H1 (cell line): ENCODE results near the gene ZNF211. TPM values are rescaled to one million over a fixed set of nuclear protein-coding genes. Genes with fewer than 3 reads are reported as not detected.

Source experiments
- CTCF ChIA-PET: fragments of 300-600 bp; sonication (Branson Sonifier 250); formaldehyde crosslinking; loops from one replicate; lab custom pipeline; 2021; ENCODE audit not compliant: partially characterized antibody; lab: Charles Lee
- POLR2A ChIA-PET: fragments of 300-600 bp; sonication (Branson Sonifier 250); formaldehyde crosslinking; loops from one replicate; lab custom pipeline; 2021; ENCODE audit warnings: inconsistent platforms; ENCODE audit not compliant: partially characterized antibody; lab: Charles Lee
- DNase-seq, 2 experiments: peaks; one replicate each; pipeline versions ENCODE4 v3.0.0 to v3.0.0-alpha.2; 2010 to 2022; ENCODE audit warnings: low spot score in 2 of 2, low read depth in 1 of 2, mixed read lengths in 1 of 2
- FAIRE-seq: peaks from 2 replicates; lab custom pipeline; 2011; peaks lifted over from hg19 to GRCh38; lab: Jason Lieb, UNC
- H2AFZ ChIP-seq: 2 replicates; pipeline ENCODE4 v1.8.1; 2012; ENCODE audit warnings: low read length, inconsistent platforms
- H2AK5ac ChIP-seq: 2 replicates; pipeline ENCODE4 v1.6.1; 2013; ENCODE audit warnings: low read depth, low read length
- H2BK120ac ChIP-seq: replicated peaks from 2 replicates; pipeline ENCODE3; 2013; ENCODE audit warnings: low read depth, low read length, inconsistent platforms
- H2BK12ac ChIP-seq: 2 replicates; pipeline ENCODE4 v1.6.1; 2013; ENCODE audit warnings: low read depth, low read length
- H2BK15ac ChIP-seq: 2 replicates; pipeline ENCODE4 v1.6.1; 2013; ENCODE audit warnings: low read length
- H2BK20ac ChIP-seq: 2 replicates; pipeline ENCODE4 v1.6.1; 2013; ENCODE audit warnings: low read length
- H2BK5ac ChIP-seq: 2 replicates; pipeline ENCODE4 v1.6.1; 2013; ENCODE audit warnings: low read depth, low read length
- H3K14ac ChIP-seq: 2 replicates; pipeline ENCODE4 v1.6.1; 2013; ENCODE audit warnings: inconsistent platforms; ENCODE audit not compliant: insufficient read length
- H3K18ac ChIP-seq: 2 replicates; pipeline ENCODE4 v1.6.1; 2013; ENCODE audit warnings: low read length; ENCODE audit errors: extremely low read depth
- H3K23ac ChIP-seq: 2 replicates; pipeline ENCODE4 v1.6.1; 2013; ENCODE audit warnings: inconsistent platforms; ENCODE audit not compliant: insufficient read length
- H3K23me2 ChIP-seq: 2 replicates; pipeline ENCODE4 v1.6.1; 2013; ENCODE audit warnings: low read depth, low read length
- H3K27ac ChIP-seq: 2 replicates; pipeline ENCODE4 v1.6.1; 2011; ENCODE audit warnings: low read depth, low read length, inconsistent platforms
- H3K27me3 ChIP-seq, 4 experiments: replicated peaks in 1 of 4; 1 replicate in 1 of 4; 2 replicates in 3 of 4; pipeline versions ENCODE4 v1.6.1 to v1.8.1; 2011 to 2013; ENCODE audit warnings: low read length in 3 of 4, mild to moderate bottlenecking in 3 of 4, inconsistent platforms in 2 of 4, mixed read lengths in 2 of 4, moderate library complexity in 1 of 4; ENCODE audit not compliant: control insufficient read depth in 3 of 4, insufficient read depth in 3 of 4; ENCODE audit errors: extremely low read depth in 1 of 4
- H3K36me3 ChIP-seq, 4 experiments: 2 replicates each; pipeline versions ENCODE4 v1.6.1 to v1.8.1; 2011 to 2013; ENCODE audit warnings: mild to moderate bottlenecking in 4 of 4, low read length in 3 of 4, moderate library complexity in 2 of 4, control low read depth in 1 of 4, inconsistent platforms in 1 of 4; ENCODE audit not compliant: insufficient read depth in 4 of 4, control insufficient read depth in 2 of 4
- H3K4ac ChIP-seq: replicated peaks from 2 replicates; pipeline ENCODE3; 2013; ENCODE audit warnings: low read length, low read depth, mixed read lengths, inconsistent platforms; ENCODE audit not compliant: insufficient read length
- H3K4me1 ChIP-seq, 4 experiments: replicated peaks in 1 of 4; 1 replicate in 1 of 4; 2 replicates in 3 of 4; pipeline versions ENCODE4 v1.6.1 to v1.8.1; 2011 to 2013; ENCODE audit warnings: low read length in 3 of 4, inconsistent platforms in 2 of 4, mixed read lengths in 1 of 4; ENCODE audit not compliant: insufficient read depth in 4 of 4, control insufficient read depth in 3 of 4
- H3K4me2 ChIP-seq, 2 experiments: 2 replicates each; pipeline versions ENCODE4 v1.6.1 to v1.8.1; 2011 to 2013; ENCODE audit warnings: low read depth in 2 of 2, low read length in 2 of 2, control low read depth in 1 of 2, inconsistent platforms in 1 of 2, mild to moderate bottlenecking in 1 of 2; ENCODE audit not compliant: insufficient read depth in 1 of 2
- H3K4me3 ChIP-seq, 4 experiments: fragments of 200-600, 300-600 bp in 1 of 4; sonication (generic), shearing (Covaris generic), sonication (Bioruptor Twin) in 1 of 4; 2 replicates each; pipeline versions ENCODE4 v1.5.1 to v1.8.1; 2011 to 2016; ENCODE audit warnings: low read length in 4 of 4, low read depth in 3 of 4, control low read depth in 2 of 4, inconsistent platforms in 2 of 4, mild to moderate bottlenecking in 2 of 4, mixed read lengths in 1 of 4, moderate library complexity in 1 of 4; ENCODE audit not compliant: insufficient read depth in 2 of 4; ENCODE audit errors: extremely low read depth in 1 of 4
- H3K56ac ChIP-seq: replicated peaks from 2 replicates; pipeline ENCODE3; 2013; ENCODE audit warnings: low read depth, mild to moderate bottlenecking, mixed read lengths, low read length, inconsistent platforms; ENCODE audit not compliant: insufficient read length
- H3K79me1 ChIP-seq: 2 replicates; pipeline ENCODE4 v1.6.1; 2013; ENCODE audit warnings: low read depth, low read length, control low read depth
- H3K79me2 ChIP-seq, 2 experiments: 2 replicates each; pipeline versions ENCODE4 v1.6.1 to v1.8.1; 2012 to 2013; ENCODE audit warnings: low read length in 2 of 2, mild to moderate bottlenecking in 2 of 2, inconsistent platforms in 1 of 2; ENCODE audit not compliant: insufficient read depth in 2 of 2, control insufficient read depth in 1 of 2
- H3K9ac ChIP-seq, 4 experiments: replicated peaks in 1 of 4; 1 replicate in 1 of 4; 2 replicates in 3 of 4; pipeline versions ENCODE4 v1.6.1 to v1.8.1; 2011 to 2013; ENCODE audit warnings: low read depth in 3 of 4, low read length in 3 of 4, control low read depth in 2 of 4, mild to moderate bottlenecking in 2 of 4, moderate library complexity in 2 of 4, inconsistent platforms in 1 of 4; ENCODE audit errors: extremely low read depth in 1 of 4
- H3K9me3 ChIP-seq, 2 experiments: 2 replicates each; pipeline versions ENCODE4 v1.6.1 to v1.8.1; 2012 to 2013; ENCODE audit warnings: mild to moderate bottlenecking in 2 of 2, moderate library complexity in 2 of 2, control low read depth in 1 of 2, inconsistent platforms in 1 of 2, low read depth in 1 of 2, low read length in 1 of 2, mixed read lengths in 1 of 2; ENCODE audit not compliant: insufficient read depth in 2 of 2
- H4K20me1 ChIP-seq, 2 experiments: replicated peaks in 1 of 2; 2 replicates each; pipeline versions ENCODE3 to v1.8.1; 2011 to 2013; ENCODE audit warnings: inconsistent platforms in 2 of 2, low read length in 2 of 2, mild to moderate bottlenecking in 1 of 2; ENCODE audit not compliant: insufficient read depth in 2 of 2, control insufficient read depth in 1 of 2
- H4K5ac ChIP-seq: 2 replicates; pipeline ENCODE4 v1.6.1; 2013; ENCODE audit warnings: low read length, low read depth, mixed read lengths, inconsistent platforms; ENCODE audit not compliant: insufficient read length
- H4K8ac ChIP-seq: 2 replicates; pipeline ENCODE4 v1.8.0; 2013; ENCODE audit warnings: mild to moderate bottlenecking, moderate library complexity, low read length, inconsistent platforms; ENCODE audit not compliant: insufficient read depth; ENCODE audit errors: extremely low read depth
- H4K91ac ChIP-seq: replicated peaks from 2 replicates; pipeline ENCODE3; 2013; ENCODE audit warnings: low read length, mixed read lengths, inconsistent platforms; ENCODE audit not compliant: insufficient read length
- CBX5 ChIP-seq: fragments of 300-800, 300-1000 bp; sonication (generic); IDR thresholded peaks from 2 replicates; pipeline ENCODE4 v1.7.1; 2016; ENCODE audit warnings: antibody characterized with exemption, low read length, low read depth
- CEBPB ChIP-seq: IDR thresholded peaks from 2 replicates; pipeline ENCODE4 v1.6.1; 2012; ENCODE audit warnings: low read depth, low read length
- CTCF ChIP-seq, 3 experiments: IDR thresholded peaks; 1 replicate in 2 of 3; 2 replicates in 1 of 3; pipeline versions ENCODE4 v1.5.1 to v1.6.1; 2011; ENCODE audit warnings: low read length in 3 of 3, mild to moderate bottlenecking in 3 of 3, inconsistent platforms in 2 of 3, low read depth in 1 of 3, moderate library complexity in 1 of 3; ENCODE audit not compliant: insufficient read depth in 1 of 3; ENCODE audit errors: control extremely low read depth in 1 of 3
- JUN ChIP-seq: IDR thresholded peaks from 2 replicates; pipeline ENCODE4 v1.6.1; 2011; ENCODE audit warnings: low read depth, mild to moderate bottlenecking, improper control_type of control experiment, low read length
- TAF7 ChIP-seq: optimal IDR thresholded peaks from 2 replicates; pipeline ENCODE3; 2011; ENCODE audit warnings: low read depth, mild to moderate bottlenecking, inconsistent platforms, low read length, moderate library complexity, borderline replicate concordance
- WGBS, 2 experiments: shearing (Covaris generic) in 1 of 2; methylation state at CpG; one replicate each; pipeline versions ENCODE4 v1.1.6 to v1.1.7; 2013 to 2015; ENCODE audit warnings: low lambda C conversion rate in 2 of 2, mixed read lengths in 2 of 2, inconsistent platforms in 1 of 2, low coverage in 1 of 2, missing lambda C conversion rate in 1 of 2; ENCODE audit not compliant: insufficient replicate concordance in 2 of 2, insufficient coverage in 1 of 2, insufficient read length in 1 of 2; ENCODE audit errors: extremely low coverage in 1 of 2, missing lambda C conversion rate in 1 of 2; 5-methylcytosine and 5-hydroxymethylcytosine counted together
- polyA plus RNA-seq, 7 experiments: library from polyadenylated mRNA; depleted of rRNA in 3 of 7; stranded (reverse) in 5 of 7; unstranded in 2 of 7; fragments of >200 nt in 5 of 7; fragments of 200-250 nt in 2 of 7; gene quantifications; 1 replicate in 5 of 7; 2 replicates in 1 of 7; 4 replicates in 1 of 7; pipeline versions ENCODE4 v1.2.1 to v1.2.3, GENCODE V29; 2011 to 2013; ENCODE audit warnings: missing spikeins in 2 of 7, mixed read lengths in 2 of 7
- total RNA-seq: library from RNA; stranded (reverse); fragmentation: NEBNext Ultra II Directional; extraction: Animal tissue kit (Norgen Biotek cat#: 25700); gene quantifications from 2 replicates; pipeline ENCODE4 v1.2.1, GENCODE V29; 2021
- TF ChIP-seq, protein P1 (sequence below): IDR thresholded peaks from 2 replicates; pipeline ENCODE4 v1.6.1; 2011; ENCODE audit warnings: low read depth, mild to moderate bottlenecking, low read length; ENCODE audit not compliant: insufficient read depth

Gene ZNF211
- total and polyA plus RNA-seq, 2 of the 8 experiments (the other 6 are each of a cell fraction or from before 2014, with no cell fraction given) = 7.5 to 15.7 TPM

DNA sequence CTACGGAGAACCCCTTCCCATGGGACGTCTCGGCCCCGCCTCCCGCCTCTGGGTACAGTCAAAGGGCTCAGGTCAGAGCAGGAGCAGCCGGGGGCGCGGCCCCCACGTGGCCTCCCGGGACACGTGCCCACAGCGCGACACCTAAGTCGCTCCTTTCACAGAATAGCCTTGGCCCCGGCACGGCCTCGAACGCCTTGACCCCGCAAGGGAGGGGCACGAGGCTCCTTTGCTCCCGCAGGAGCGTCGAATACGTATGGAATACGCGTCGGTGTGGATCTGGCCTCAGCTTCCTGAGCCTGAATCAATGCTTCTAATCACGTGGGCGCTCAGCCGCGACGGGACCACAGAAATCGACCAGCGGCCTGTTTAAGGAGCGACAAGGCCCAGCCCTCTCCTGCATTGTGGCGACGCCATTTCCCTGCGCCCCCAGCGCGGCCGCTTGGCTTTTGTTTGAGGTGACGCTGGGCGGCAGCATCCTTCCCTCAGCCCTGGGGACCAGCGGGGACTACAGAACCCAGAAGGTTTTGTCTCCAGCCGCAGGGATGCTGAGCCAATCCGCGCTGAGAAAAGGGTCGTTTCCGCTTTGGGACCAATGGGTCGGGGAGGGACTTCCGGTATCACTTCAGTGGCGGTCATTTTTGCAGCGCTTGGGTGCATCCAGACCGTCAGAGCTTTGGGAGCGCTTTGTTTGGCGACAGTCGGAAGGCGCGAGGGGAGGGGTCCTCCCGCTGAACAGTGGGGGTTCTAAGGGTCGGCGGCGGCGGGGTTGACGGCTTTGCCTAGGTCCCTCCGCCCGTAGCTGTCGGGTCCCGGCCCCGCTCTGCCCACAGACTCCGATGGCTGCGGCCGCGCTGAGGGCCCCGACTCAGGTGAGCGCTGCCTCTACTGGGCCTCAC is 49.2 kb upstream of the ZNF211 start, which contains the start of gene ZIK1:
Gene ZIK1 (plus strand): TSS at position 625 of the 896 bp plus-strand sequence. CDS start 212 bp downstream, at position 837.
- peak within 1 kb of the TSS; percentile 75 for H2BK120ac ChIP-seq
- peak within 1 kb of the TSS; percentile 49 for H4K5ac ChIP-seq
- H3K14ac ChIP-seq = no peak within 1 kb of the TSS
- peak within 1 kb of the TSS; percentile 83 to 91 (median 84) for H3K9ac ChIP-seq
- peaks cover 10 to 31% (median 22%) of the 10 kb centered on the region in 4 experiments for H3K36me3 ChIP-seq
- H4K20me1 ChIP-seq = no peaks in the 10 kb centered on the region
- CTCF ChIA-PET = no interaction called here
- H3K56ac ChIP-seq = peak within 1 kb of the TSS; percentile 51
- peak within 1 kb of the TSS; percentile 98; the same call in 1 of the 2 replicates for H4K8ac ChIP-seq
- FAIRE-seq (peak; percentile 97), DNase-seq (peak; percentile 90 to 92)
- peaks cover 12% of the 10 kb centered on the region; the same call in 1 of the 2 replicates for H3K23me2 ChIP-seq
- peak within 1 kb of the TSS; percentile 80; the same call in 1 of the 2 replicates for H3K27ac ChIP-seq
- H2AFZ ChIP-seq = peak within 1 kb of the TSS; percentile 98; the same call in 1 of the 2 replicates
- peak within 1 kb of the TSS; percentile 64; the same call in 1 of the 2 replicates for H2BK20ac ChIP-seq
- POLR2A ChIA-PET = interaction anchor here (0.6 to 2.1 kb wide), 15 partner anchors 9 to 246 kb away, joined by 3 to 11 read pairs (median 3); partner anchors contain the start of genes ZNF134, ZNF154, ZNF211 and ZNF530
- H3K4me1 ChIP-seq = peaks cover 4 to 13% (median 8%) of the 10 kb centered on the region in 4 experiments; a peak in 6 of 7 replicates
- 2% methylated on average over 76 of the region's 76 CpGs; no CpG with 5 or more reads in 1 of the 2 experiments for WGBS, 2 experiments
- H3K9me3 ChIP-seq = peaks cover 20 to 28% of the 10 kb centered on the region in 2 experiments
- peaks cover 11 to 40% of the 10 kb centered on the region in 2 experiments for H3K79me2 ChIP-seq
- peak within 1 kb of the TSS; percentile 90; the same call in 1 of the 2 replicates for H2BK15ac ChIP-seq
- peak within 1 kb of the TSS; percentile 96 for H3K4ac ChIP-seq
- H2BK12ac ChIP-seq = peak within 1 kb of the TSS; percentile 30; the same call in 1 of the 2 replicates
- peak within 1 kb of the TSS; percentile 87 to 95 (median 93) for H3K4me3 ChIP-seq
- peak within 1 kb of the TSS; percentile 66 for H3K18ac ChIP-seq
- H2AK5ac ChIP-seq = peak within 1 kb of the TSS; percentile 54; the same call in 1 of the 2 replicates
- H3K4me2 ChIP-seq = peak within 1 kb of the TSS; percentile 81 to 98
- peaks cover 19% of the 10 kb centered on the region for H3K79me1 ChIP-seq
- H2BK5ac ChIP-seq = peak within 1 kb of the TSS; percentile 98
- H3K27me3 ChIP-seq = peaks cover 0 to 5% (median 2%) of the 10 kb centered on the region in 4 experiments; a peak in 2 of 7 replicates
- no peak within 1 kb of the TSS for H3K23ac ChIP-seq
- H4K91ac ChIP-seq = peak within 1 kb of the TSS; percentile 96
- TF ChIP-seq JUN (no peak), CTCF (IDR thresholded peaks at IDR 0.05; ENCODE audit: control extremely low read depth in 1 of 3, insufficient read depth in 1 of 3, low read depth in 1 of 3, low read length in 3 of 3) (peak; percentile 13 to 15 (median 15); a peak in 3 of 4 replicates), TAF7 (peak; percentile 12), CBX5 (no peak), CEBPB (no peak)
- TF ChIP-seq, protein P1, sequence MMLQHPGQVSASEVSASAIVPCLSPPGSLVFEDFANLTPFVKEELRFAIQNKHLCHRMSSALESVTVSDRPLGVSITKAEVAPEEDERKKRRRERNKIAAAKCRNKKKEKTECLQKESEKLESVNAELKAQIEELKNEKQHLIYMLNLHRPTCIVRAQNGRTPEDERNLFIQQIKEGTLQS = 0 out of 2 replicates have a peak, but pooled peaks have one; percentile 24
